ENCODE measurements around the gene CDH5.

- no peak for TF ChIP-seq CTCF (IDR thresholded peaks at IDR 0.05 in 8 of 11, conservative IDR thresholded peaks at IDR 0.05 in 3 of 11)
- no peak for TF ChIP-seq POLR2AphosphoS5 (IDR thresholded peaks at IDR 0.05)
Observed at GRCh38 chr16:66427871-66428681, 61.6 kb downstream of the CDH5 start.
